NCI-H1048 (cell line): Measurements from ENCODE around the gene TSPAN4.

Experiments
- DNase-seq: peaks from one replicate; lab custom pipeline; 2025; lab: John Stamatoyannopoulos, UW

The TSPAN4 gene

GRCh38 chr11:911031-911889 lies 68.6 kb downstream of the TSPAN4 start:
- peak; percentile 18 for DNase-seq

GRCh38 chr11:911890-912219 lies 69.2 kb downstream of the TSPAN4 start:
- DNase-seq = no peak

DNA sequence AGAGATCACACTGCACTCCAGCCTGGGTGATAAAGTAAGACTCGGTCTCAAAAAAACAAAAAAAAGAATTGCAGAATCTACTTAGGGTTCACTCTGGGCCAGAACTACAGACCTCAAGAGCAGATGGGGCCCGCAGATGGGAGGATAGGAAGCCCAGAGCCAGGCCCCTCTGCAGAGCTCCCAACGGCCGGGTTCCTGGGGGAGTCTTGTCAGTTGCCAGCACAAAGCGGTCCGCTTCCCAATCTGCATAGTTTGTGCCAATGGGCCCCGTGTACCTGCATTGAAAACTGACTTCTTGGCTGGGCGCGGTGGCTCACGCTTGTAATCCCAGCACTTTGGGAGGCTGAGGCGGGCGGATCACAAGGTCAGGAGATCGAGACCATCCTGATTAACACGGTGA lies 69.6 kb downstream of the TSPAN4 start:
- DNase-seq = no peak

- DNase-seq = no peak
These were observed 70.4 kb downstream of the TSPAN4 start for GRCh38 chr11:913043-913442.

GRCh38 chr11:914204-914603 lies 71.6 kb downstream of the TSPAN4 start:
- DNase-seq = no peak

- no peak for DNase-seq
These were observed 72.3 kb downstream of the TSPAN4 start for GRCh38 chr11:914747-915501.
